H1 (cell line): ENCODE data around the gene HES2. TPM values are rescaled to one million over a fixed set of nuclear protein-coding genes. Genes with fewer than 3 reads are reported as not detected.

Source experiments
- ASH2L ChIP-seq: fragments of 200-600, 300-600 bp; sonication (generic); IDR thresholded peaks from one replicate; pipeline ENCODE4 v1.7.1; 2017; ENCODE audit warnings: low read length
- KDM4A ChIP-seq: IDR thresholded peaks from one replicate; pipeline ENCODE4 v1.7.1; 2012; ENCODE audit warnings: low read depth, mild to moderate bottlenecking, moderate library complexity, low read length, inconsistent platforms; ENCODE audit not compliant: severe bottlenecking
- NANOG ChIP-seq: IDR thresholded peaks from 2 replicates; pipeline ENCODE4 v1.6.1; 2011; ENCODE audit warnings: low read length, low read depth, mild to moderate bottlenecking, inconsistent platforms; ENCODE audit not compliant: insufficient read depth, poor library complexity, severe bottlenecking
- PHF8 ChIP-seq: fragments of 200-600 bp; sonication (generic); conservative IDR thresholded peaks from 2 replicates; pipeline ENCODE4 v1.7.1; 2012; ENCODE audit warnings: low read depth, mild to moderate bottlenecking, inconsistent platforms, low read length, moderate library complexity
- POLR2A ChIP-seq, 2 experiments: IDR thresholded peaks; 1 replicate in 1 of 2; 2 replicates in 1 of 2; pipeline ENCODE4 v1.6.1; 2011; ENCODE audit warnings: low read depth in 2 of 2, low read length in 2 of 2, mild to moderate bottlenecking in 2 of 2; ENCODE audit errors: control extremely low read depth in 1 of 2
- POLR2AphosphoS5 ChIP-seq: IDR thresholded peaks from 2 replicates; pipeline ENCODE4 v1.6.1; 2011; ENCODE audit warnings: low read depth, low read length
- RBBP5 ChIP-seq: IDR thresholded peaks from 2 replicates; pipeline ENCODE4 v1.7.1; 2012; ENCODE audit warnings: low read depth, mild to moderate bottlenecking, inconsistent platforms, low read length, moderate library complexity, borderline replicate concordance
- SIN3A ChIP-seq, 2 experiments: IDR thresholded peaks in 1 of 2; conservative IDR thresholded peaks in 1 of 2; 2 replicates each; pipeline ENCODE4 v1.6.1; 2011 to 2012; ENCODE audit warnings: low read length in 2 of 2, improper control_type of control experiment in 1 of 2, low read depth in 1 of 2, mild to moderate bottlenecking in 1 of 2
- SP1 ChIP-seq: IDR thresholded peaks from 2 replicates; pipeline ENCODE4 v1.6.1; 2011; ENCODE audit warnings: low read depth, low read length
- TAF1 ChIP-seq: IDR thresholded peaks from 2 replicates; pipeline ENCODE4 v1.6.1; 2011; ENCODE audit warnings: mild to moderate bottlenecking, low read depth, low read length
- polyA plus RNA-seq, 7 experiments: library from polyadenylated mRNA; depleted of rRNA in 3 of 7; stranded (reverse) in 5 of 7; unstranded in 2 of 7; fragments of >200 nt in 5 of 7; fragments of 200-250 nt in 2 of 7; gene quantifications; 1 replicate in 5 of 7; 2 replicates in 1 of 7; 4 replicates in 1 of 7; pipeline versions ENCODE4 v1.2.1 to v1.2.3, GENCODE V29; 2011 to 2013; ENCODE audit warnings: missing spikeins in 2 of 7, mixed read lengths in 2 of 7
- total RNA-seq: library from RNA; stranded (reverse); fragmentation: NEBNext Ultra II Directional; extraction: Animal tissue kit (Norgen Biotek cat#: 25700); gene quantifications from 2 replicates; pipeline ENCODE4 v1.2.1, GENCODE V29; 2021

HES2 gene
- total and polyA plus RNA-seq, 2 of the 8 experiments (the other 6 are each of a cell fraction or from before 2014, with no cell fraction given): 0.15 to 0.53 TPM

- TF ChIP-seq POLR2AphosphoS5: peak; percentile 70
- TF ChIP-seq SIN3A (conservative IDR thresholded peaks at IDR 0.05 in 1 of 2, IDR thresholded peaks at IDR 0.05 in 1 of 2; ENCODE audit: low read depth in 1 of 2, low read length in 2 of 2): no peak
- no peak for TF ChIP-seq KDM4A
- no peak; the same call in 1 of the 2 replicates for TF ChIP-seq PHF8
- peak; percentile 62 for TF ChIP-seq ASH2L
- peak; percentile 59; the same call in 1 of the 2 replicates for TF ChIP-seq TAF1
- TF ChIP-seq POLR2A (IDR thresholded peaks at IDR 0.05; ENCODE audit: control extremely low read depth in 1 of 2, low read depth in 2 of 2, low read length in 2 of 2): peak; percentile 33 to 56; a peak in 2 of 3 replicates
- TF ChIP-seq NANOG: no peak
- peak; percentile 77; the same call in 1 of the 2 replicates for TF ChIP-seq RBBP5
- peak; percentile 69; the same call in 1 of the 2 replicates for TF ChIP-seq SP1
Measured at GRCh38 chr1:6385488-6386191, 34.1 kb downstream of the HES2 start (continued).
